Measurements from ENCODE around the gene GNPTAB.
A peak's percentile ranks its signal among the peaks of the same experiment; 100 is the strongest.
"Not testable (repeated sequence)": the region's sequence is repeated elsewhere in the genome, so short reads cannot be mapped to it uniquely, and the experiment has no call there.

GNPTAB gene

DNA sequence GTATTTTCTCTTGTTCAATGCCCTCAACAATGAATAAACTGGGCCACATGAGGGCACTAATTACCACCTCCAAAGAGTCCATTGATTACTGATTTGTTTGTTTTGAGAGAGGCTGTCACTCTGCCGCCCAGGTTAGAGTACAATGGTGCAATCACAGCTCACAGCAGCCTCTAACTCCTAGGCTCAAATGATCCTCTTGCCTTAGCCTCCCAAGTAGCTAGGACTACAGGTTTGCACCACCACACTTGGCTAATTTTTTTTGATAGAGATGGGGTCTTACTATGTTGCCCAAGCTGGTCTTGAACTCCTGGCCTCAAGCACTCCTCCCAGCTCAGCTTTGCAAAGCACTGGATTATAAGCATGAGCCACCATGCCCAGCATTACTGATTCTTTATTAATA is 63.2 kb downstream of the GNPTAB start:
- no peak for DNase-seq

DNA sequence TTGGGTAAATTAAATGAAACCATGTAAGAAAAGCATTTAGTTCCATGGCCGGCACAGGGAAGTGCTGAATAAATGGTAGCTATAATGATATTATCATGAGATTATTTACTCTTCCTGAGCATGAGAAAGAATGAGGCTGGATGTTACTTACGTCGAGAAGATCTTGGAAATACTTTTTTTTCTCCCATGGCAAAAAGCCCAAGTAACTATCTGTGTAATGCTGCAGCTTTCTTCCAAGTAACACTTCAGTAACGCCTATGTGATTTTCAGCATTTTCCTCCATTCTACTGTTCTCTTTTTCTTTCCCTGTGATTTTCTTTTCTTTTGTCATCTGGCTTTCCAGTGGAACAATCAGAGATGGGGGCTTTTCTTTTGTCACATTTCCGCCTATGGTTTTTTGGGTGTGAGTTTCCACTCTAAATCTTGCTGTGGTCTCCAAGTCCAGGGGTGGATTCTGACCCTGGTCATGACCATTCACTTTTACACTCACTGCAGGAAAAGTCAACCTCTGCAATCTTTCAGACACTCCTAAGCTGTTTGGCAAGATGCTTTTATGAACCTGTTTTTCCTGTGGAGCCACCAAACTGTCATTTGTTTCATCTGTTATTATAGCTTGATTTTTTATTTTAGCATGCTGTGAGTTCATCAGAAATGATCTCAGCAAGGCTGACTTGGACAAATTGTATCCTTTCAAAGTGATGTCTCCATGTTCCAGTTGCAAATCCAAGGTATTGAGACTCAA is 66.5 kb downstream of the GNPTAB start:
- DNase-seq = no peak

DNA sequence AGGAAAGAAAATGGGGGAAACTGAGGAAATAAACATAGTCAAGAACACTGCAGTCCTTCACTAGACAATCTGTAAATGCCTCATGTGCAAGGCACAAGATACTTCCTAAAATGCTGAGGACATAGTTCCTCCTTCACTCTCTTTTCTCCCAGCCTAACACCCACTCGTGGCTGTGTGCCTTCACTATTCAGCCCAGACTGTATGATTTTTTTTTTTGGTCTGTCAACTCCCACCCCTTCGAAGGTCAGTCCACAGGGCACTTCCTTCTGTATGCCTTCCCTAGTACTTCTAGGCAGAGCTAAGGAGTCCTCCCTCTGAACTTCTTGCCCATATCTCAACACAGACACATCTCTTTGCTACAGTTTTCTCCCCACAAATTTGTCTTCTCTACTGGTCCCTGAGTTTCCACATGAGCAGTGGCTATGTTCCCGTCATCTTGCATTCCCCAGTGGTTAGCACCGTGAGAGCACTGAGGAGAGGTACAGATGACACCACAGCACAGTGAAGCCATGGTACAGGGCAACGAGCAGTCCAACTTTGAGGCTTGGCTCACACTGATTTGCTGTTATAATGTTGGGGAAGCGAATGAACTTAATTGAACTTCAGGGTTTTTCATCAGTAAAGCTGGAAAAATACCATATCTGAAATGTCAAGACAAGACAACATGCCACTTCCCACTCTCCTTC is 67.4 kb downstream of the GNPTAB start:
- DNase-seq = no peak

DNA sequence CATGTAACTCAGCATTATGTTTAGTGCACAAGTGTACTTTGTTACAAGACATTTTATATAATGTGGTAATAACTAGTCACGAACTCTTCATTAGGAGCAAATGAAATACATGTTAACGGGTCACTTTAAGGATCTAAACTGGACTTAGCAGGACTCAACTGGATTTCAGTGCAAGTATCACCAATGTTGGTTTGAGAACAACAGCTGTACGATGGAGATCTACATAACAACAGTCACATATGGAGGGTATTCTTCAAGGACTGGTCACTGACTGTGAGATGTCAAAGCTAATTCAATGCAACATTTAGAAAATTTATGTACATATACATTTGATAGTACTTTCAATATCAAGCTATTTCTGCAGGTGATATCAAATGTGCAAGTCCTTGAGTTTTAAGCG is 69.0 kb downstream of the GNPTAB start:
- DNase-seq = no peak

DNA sequence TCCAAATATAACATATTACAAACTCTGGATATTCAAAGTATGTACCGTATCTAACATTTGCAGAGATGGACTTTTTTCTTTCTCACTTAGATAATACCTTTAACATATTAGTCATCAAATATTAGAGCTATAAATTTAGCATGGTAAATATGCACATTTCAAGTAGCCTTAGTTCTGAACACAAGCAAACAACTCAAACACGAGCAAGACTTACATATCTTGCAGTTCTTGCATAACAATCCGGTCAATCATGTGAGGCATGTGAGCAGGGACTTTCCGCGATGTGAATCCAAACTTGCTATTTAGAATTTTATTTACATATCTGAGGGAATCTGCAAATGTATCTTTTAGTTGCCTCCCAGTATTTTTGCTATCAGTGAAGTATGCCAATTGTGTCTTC is 69.4 kb downstream of the GNPTAB start:
- DNase-seq = no peak

DNA sequence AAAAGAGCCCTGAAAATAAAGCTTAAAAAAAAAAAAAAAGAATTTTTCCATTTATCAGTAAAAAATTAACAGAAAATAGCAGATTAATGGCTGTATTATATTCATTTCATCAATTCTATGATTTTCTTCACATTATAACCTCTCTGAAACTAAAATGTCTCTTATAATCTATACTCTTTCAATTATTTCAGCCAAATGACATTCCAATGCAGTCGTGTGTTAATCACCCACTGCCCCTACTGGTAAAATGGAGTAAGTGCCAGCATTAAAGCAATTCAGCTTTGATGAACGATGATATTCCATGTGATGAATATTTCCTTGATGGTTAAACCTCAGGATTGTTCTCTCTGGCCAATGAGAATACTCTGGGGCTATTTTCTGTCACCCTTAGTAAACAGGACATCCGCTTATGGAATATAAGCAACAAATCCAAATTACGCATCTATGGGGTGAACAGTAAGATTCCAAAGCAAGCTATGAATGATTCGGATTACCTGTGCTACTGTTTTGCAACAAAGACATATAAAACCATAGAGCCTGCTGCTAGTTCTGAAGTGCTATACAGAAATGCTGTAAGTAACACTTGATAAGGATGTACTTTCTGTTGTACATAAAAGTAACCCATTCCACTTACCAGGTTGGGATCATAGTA is 71.2 kb downstream of the GNPTAB start:
- peak; percentile 47 for DNase-seq

DNA sequence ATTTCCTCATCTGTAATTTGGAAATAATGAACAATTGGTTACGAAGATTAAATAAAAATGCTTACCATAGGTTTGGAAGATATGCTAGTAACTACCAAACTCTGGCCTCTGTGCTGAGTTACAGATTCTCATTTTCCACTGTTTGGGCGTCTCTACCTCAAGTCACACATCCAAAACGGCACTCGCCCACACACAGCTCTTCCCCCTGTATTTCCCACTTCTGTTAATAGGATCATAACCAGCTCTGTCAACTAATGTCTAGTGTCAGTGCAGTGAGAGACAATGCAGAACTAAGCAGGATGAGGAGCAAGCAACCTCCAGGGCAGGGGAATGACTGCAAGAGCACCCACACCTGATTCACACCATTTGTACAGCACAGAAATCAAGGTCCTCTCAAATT is 80.6 kb downstream of the GNPTAB start:
- DNase-seq = no peak

DNA sequence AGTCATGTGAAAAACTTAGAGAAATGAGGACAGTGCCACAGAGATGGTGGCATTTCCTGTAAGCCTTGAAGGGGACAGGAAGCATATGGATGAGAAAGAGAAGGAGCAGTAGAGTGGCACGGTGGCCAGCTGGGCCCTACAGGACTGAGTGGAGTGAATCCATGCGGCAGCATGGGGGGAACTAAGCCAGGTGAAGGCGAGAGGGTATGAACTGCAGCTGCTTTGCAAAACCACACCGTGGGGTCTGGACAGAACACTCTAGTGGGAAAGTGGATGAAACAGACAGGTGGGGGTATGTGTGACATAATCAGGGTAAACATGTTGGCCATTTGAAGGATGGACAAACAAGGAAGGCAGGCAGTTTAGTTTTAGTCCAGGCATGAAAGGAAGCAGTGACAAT is 81.1 kb downstream of the GNPTAB start:
- DNase-seq = no peak

DNA sequence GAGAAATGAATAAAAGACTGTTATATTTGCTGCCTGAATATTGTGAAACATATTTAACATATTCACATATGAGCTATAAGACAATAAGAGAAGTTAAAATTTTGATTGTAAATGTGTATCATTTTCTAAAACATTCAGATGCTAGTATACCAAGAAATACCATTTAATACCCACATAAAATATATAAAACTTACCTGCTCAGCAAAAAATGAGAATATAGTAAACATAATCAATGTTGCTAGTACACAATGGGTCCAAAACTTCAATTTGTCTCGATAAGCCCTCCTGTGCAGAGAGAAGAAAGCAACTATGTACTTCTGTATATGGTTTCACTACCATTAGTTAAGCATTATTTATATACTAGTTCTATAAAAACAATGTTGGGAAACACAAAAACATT is 81.9 kb downstream of the GNPTAB start:
- DNase-seq = no peak

DNA sequence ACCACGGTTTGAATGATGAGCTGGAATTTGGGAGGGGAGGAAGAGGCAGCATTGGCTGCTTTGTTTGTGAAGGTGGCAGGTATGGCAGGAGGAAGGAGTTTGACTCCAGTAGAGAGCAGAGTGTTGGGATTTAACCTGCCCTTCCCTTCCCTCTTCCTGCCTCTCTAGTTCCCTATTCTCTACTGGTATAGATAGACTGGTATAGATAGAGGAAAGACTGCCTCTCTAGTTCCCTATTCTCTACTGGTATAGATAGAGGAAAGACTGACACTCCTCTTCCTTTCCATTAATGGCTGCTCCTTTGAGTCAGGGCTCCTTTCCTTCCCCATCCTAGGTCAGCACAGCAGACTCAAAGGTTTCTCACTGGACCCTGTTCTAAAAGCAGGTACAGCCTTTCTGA is 83.1 kb downstream of the GNPTAB start:
- DNase-seq = peak; percentile 80

DNA sequence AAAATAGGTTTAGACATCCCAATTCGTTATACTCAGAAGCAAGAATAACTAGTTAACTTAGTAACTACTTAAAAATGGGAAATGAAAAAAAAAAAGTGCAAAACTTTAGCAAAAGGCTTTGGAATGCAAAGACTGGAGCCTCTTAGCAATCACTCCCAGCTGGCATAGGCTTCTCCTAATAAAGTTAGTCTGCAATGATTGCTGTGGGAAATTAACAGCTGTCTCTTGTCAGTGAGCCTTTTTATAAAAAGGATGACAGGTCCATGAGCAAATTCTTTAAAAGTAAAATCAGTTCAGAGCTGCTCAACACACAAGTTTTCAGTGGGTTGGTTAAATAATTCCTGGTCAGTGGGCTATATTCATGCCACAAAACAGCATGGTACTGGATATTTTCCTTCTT is 84.1 kb downstream of the GNPTAB start:
- no peak for DNase-seq

DNA sequence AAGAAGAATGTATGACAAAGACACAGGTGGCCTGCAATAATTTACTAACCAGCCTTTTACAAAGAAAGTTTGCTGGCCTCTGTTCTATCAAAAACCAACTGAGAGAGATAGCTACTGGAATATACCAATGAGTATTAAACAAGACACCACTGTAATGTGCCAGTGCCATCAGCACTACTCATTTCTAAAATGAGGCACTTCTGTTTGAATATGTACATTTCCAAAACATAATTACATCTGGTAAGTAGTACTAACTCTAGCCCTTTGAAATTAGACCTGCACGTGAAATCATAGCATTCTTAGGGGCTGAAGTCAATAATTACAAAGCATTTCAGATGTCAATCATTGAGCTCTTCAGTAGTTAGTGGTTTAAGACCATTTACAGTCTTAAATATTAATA is 84.6 kb downstream of the GNPTAB start:
- DNase-seq = no peak

DNA sequence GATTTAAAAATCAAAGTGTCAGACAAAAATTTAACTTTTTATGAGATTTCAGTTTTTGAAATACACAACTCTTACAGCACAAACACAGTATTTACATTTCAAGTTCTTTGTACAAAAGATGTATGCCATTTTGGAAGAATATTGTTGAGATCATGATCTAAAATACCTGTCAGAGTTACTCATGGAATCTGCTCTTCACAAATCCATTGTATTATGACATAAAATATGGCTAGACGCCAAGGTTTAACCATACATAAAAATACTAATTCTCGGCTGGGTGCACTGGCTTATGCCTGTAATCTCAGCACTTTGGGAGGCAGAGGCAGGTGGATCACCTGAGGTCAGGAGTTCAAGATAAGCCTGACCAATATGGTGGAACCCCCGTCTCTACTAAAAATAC is 85.3 kb downstream of the GNPTAB start:
- no peak for DNase-seq

DNA sequence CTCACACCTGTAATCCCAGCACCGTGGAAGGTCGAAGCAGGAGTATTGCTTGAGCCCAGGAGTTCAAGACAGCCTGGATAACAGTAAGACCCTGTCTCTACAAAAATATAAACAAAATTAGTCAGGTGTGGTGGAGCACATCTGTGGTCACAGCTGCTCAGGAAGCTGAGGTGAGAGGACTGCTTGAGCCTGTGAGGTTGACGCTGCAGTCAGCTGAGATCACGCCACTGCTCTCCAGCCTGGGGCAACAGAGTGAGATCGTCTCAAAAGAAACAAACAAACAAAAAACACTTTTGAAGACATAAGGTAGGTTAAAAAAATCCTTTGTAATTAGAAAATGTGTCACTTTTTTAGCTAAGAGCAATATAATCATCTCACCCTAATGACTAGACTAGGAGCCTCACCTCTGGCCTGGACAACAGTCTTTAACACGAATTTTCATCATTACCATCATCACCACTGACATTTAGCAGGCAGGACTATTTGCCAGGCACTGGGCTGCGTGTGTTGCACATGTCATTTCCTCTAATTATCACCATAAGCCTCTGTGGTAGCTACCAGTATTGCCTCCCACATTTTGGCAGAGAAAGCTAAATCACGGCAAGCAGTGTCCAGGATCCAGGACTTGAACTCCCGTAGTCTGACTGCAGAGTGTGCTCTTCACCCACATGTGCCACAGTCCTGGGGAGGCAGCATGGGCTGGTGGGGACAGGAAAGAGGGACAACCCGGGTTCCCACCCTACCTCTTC is 86.9 kb downstream of the GNPTAB start:
- DNase-seq = no peak

DNA sequence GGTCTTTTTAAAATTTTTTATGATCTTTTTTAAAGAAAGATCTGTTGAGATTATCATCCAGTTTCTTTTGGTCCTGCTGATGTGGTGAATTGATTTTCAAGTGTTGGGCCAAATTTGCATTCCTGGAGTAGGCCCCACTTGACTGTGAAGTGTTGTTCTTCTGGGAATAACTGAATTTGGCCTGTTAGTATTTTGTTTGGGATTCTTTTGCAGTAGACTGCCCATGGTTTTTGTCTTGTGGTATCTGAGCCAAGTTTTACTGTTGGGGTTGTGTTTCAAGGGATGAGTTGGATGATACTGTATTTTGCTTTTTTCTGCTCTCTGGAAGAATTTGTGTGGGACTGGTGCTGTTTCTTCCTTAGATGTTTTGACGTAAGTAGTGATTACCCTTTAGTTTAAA is 87.5 kb downstream of the GNPTAB start:
- DNase-seq = no peak

DNA sequence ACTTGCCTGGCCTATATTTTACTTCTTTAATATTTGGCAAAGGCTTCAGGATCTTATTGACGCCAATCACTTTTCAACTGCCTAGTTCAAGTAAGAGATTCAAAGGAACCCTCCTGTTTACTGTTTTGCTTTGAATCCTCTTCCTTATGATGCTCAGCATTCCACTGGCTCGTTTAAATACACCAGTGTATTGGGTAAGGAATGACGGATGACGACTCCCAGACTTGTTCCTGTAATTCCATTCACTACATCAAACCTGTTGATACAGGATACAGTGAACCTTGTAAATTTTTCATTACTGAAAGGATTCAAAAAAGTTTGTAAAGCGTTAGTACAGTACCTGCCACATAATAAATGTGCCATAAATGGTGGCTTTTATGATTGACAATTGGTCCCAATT is 89.8 kb downstream of the GNPTAB start:
- DNase-seq = no peak

DNA sequence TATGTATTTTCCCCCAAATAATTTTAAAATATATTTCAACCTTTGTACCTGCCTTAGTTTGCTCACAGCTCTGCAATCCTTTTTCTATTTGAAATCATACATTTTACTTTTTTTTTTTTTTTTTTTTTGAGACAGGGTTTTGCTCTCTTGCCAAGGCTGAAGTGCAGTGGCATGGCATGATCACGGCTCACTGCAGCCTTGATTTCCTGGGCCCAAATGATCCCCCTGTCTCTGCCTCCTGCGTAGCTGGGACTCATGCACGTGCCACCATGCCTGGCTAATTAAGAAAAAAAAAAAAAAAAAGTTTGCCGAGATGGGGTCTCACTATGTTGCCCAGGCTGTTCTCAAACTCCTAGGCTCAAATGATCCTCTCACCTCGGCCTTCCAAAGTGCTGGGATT is 90.2 kb downstream of the GNPTAB start:
- DNase-seq = no peak

DNA sequence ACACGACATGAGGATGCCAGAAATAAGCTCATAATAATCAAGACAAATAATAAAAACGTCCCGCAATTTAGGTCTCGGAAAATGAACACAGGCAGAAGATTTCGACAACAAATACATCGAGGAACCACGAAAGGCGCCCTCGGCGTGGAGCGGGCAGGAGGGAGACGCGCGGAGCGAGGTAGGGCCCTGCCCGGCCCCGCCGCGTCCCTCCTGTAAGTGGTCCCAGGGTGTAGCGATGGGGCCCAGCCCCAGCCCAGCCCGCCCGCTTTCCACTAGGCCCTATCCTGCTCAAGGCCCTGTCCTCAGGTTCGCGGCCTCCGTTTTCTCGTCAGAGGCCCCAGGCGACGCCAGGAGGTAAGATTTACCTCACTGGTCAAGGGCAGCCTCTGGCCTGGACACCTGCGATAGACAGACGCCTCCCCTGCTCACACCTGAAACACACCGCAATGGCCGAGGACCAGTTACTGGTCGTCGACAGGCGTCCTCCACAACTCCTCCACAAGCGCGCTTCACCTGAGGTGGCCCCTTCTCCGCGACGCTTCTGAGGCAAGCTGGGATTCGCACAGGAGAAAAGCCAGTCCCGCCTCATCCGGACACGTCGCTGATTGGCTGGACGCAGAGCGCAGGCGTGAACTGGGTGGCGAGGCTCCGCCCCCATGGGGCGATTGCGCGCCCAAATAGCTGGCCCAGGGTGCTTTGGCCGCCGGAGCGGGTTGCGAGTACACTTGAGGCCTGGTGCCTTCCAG is 91.7 kb downstream of the GNPTAB start, which contains the start of gene SYCP3:
Gene SYCP3 (minus strand): TSS at position 543 of the 746 bp plus-strand sequence. CDS start 1,527 bp downstream, outside the sequence.
- no peak for DNase-seq

DNA sequence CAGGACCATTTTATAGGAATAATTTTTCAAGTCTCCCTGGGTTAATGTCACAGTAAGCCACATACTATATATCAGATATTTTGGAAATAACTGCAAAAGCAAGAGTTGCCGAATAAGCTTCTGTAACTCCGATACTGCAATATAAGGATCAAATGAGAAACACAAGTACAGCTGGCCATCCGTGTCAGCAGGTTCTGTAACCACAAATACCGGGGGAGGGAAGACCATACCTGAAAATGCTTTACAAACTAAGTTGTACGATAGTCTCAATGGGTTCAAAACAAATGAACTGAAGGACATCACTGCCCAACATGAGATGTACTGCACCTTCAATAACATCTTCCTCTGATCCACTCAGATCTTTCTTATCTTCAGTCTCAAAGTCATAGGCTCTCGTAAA is 93.3 kb downstream of the GNPTAB start:
- DNase-seq = no peak

DNA sequence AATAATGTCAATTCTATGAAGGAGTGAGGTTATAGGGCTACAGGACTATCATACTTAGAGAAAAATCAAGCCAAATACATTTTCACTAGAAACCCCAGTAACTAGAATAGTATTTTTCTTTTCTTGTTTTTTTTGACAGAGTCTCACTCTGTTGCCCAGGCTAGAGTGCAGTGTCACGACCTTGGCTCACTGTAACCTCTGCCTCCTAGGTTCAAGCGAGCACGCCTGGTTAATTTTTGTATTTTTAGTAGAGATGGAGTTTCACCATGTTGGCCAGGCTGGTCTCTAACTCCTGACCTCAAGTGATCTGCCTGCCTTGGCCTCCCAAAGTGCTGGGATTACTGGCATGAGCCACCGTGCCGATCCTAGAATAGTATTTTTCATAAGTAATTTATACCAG is 96.3 kb downstream of the GNPTAB start:
- not testable (repeated sequence) for DNase-seq

DNA sequence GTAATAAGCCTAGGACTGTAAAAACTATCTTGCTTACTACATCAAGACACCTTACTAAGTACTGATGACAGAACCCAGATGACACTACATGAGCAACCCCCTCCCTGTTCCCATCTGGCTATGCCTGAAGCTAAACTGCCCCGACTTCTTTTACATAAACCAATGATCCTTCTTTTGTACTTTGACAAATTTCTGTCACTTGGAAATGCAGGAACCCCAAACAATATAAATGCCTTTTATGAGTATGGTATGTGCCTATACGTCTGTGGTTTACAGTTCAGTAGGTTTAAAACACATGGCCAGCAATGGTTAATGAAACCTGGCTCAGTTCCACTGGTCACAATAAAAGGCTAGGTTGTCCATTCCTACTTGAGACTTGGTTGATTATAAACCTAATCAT is 97.6 kb downstream of the GNPTAB start:
- DNase-seq = no peak

DNA sequence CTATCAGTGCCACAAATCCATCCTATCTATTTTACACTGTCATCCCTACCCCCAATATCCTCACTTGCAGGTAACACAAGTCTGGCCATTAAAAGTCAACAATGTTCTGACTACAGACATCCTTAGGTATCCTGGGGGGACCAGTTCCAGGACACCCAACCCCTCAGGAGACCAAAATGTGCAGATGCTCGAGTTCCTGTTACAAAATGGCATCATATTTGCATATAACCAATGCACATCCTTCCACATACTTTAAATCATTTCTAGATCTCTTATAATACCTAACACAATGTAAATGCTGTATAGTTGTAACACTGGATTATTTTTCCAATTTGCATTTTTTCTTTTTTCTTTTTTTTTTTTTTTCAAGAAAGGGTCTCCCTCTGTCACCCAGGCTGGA is 98.4 kb downstream of the GNPTAB start:
- DNase-seq = no peak

DNA sequence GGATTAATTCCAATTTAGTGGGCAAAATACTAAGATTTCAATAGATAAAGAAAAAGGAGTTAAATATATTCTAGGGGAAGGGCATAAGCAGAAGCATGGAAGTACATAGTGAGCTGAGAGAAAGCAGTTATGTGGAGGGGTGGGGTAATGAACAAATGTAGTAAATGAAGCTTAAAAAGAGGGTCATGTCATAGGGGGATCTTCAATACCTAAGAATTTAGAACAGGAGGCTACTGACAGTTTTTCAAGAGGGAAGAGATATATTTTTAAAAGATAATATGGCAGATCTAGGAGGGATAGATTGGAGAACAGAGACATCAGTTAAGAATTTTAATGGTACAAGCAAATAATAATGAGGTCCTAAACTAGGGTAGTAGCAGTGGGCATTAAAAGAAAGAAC is 100.9 kb downstream of the GNPTAB start:
- DNase-seq = no peak

Measured in OCI-M1 (cell line).